Immature natural killer cell (primary cell): ENCODE data around the gene BRD3OS. TPM values are rescaled to one million over a fixed set of nuclear protein-coding genes. Genes with fewer than 3 reads are reported as not detected.

Experiments used
- DNase-seq, 3 donors: peaks; one replicate each; pipeline ENCODE4 v3.0.0; 2022; ENCODE audit warnings: mixed read lengths in 1 of 3
- H3K27ac Mint-ChIP-seq, 6 donors: one replicate each; pipeline ENCODE4 v1.8.0; 2020; ENCODE audit warnings: mixed read lengths in 6 of 6, mild to moderate bottlenecking in 5 of 6, inconsistent platforms in 4 of 6, moderate library complexity in 3 of 6
- H3K27me3 Mint-ChIP-seq, 3 donors: one replicate each; pipeline ENCODE4 v1.8.0; 2020 to 2021; ENCODE audit warnings: low read depth in 3 of 3, mild to moderate bottlenecking in 3 of 3, mixed read lengths in 3 of 3, moderate library complexity in 3 of 3, inconsistent platforms in 1 of 3
- H3K36me3 Mint-ChIP-seq, 3 donors: one replicate each; pipeline ENCODE4 v1.8.0; 2020; ENCODE audit warnings: mixed read lengths in 3 of 3, inconsistent platforms in 2 of 3, mild to moderate bottlenecking in 2 of 3
- H3K4me1 Mint-ChIP-seq, 2 donors: one replicate each; pipeline ENCODE4 v1.8.0; 2020; ENCODE audit warnings: inconsistent platforms in 2 of 2, mild to moderate bottlenecking in 2 of 2, mixed read lengths in 2 of 2, moderate library complexity in 1 of 2
- H3K4me3 Mint-ChIP-seq, 5 donors: one replicate each; pipeline ENCODE4 v1.8.0; 2020; ENCODE audit warnings: mild to moderate bottlenecking in 5 of 5, mixed read lengths in 5 of 5, inconsistent platforms in 3 of 5, moderate library complexity in 3 of 5
- H3K9me3 Mint-ChIP-seq, 6 donors: one replicate each; pipeline ENCODE4 v1.8.0; 2020; ENCODE audit warnings: mild to moderate bottlenecking in 6 of 6, mixed read lengths in 6 of 6, inconsistent platforms in 4 of 6, moderate library complexity in 3 of 6
- polyA plus RNA-seq, 3 donors: library from polyadenylated mRNA; unstranded; fragments of 300-500 nt; fragmentation: Illumina TruSeq; gene quantifications; one replicate each; pipeline ENCODE4 v1.2.3, GENCODE V29; 2021

The BRD3OS gene
- polyA plus RNA-seq, 3 donors from 2014 or later, result 13.7 to 14.9 (median 13.8) TPM

- H3K27ac Mint-ChIP-seq, result peak overlapping the region in 3 of 6 donors; percentile 7 to 73 (median 31)
- no peaks in the 10 kb centered on the region for H3K9me3 Mint-ChIP-seq
- no peaks in the 10 kb centered on the region for H3K4me1 Mint-ChIP-seq
- peaks cover 3 to 4% (median 4%) of the 10 kb centered on the region in 3 donors for H3K27me3 Mint-ChIP-seq
- H3K36me3 Mint-ChIP-seq, result peaks cover 7 to 19% (median 8%) of the 10 kb centered on the region in 3 donors
- no peak for DNase-seq
- no peak overlapping the region for H3K4me3 Mint-ChIP-seq
Observed at GRCh38 chr9:134039386-134040175, 14.3 kb downstream of the BRD3OS start.

- no peak overlapping the region for H3K27ac Mint-ChIP-seq
- no peaks in the 10 kb centered on the region for H3K9me3 Mint-ChIP-seq
- H3K27me3 Mint-ChIP-seq, result peaks cover 2 to 4% (median 3%) of the 10 kb centered on the region in 3 donors
- H3K36me3 Mint-ChIP-seq, result peaks cover 7 to 19% (median 8%) of the 10 kb centered on the region in 3 donors
- no peaks in the 10 kb centered on the region for H3K4me1 Mint-ChIP-seq
- H3K4me3 Mint-ChIP-seq, result no peak overlapping the region
- no peak for DNase-seq
Observed at GRCh38 chr9:134040176-134040565, 14.9 kb downstream of the BRD3OS start.

DNA sequence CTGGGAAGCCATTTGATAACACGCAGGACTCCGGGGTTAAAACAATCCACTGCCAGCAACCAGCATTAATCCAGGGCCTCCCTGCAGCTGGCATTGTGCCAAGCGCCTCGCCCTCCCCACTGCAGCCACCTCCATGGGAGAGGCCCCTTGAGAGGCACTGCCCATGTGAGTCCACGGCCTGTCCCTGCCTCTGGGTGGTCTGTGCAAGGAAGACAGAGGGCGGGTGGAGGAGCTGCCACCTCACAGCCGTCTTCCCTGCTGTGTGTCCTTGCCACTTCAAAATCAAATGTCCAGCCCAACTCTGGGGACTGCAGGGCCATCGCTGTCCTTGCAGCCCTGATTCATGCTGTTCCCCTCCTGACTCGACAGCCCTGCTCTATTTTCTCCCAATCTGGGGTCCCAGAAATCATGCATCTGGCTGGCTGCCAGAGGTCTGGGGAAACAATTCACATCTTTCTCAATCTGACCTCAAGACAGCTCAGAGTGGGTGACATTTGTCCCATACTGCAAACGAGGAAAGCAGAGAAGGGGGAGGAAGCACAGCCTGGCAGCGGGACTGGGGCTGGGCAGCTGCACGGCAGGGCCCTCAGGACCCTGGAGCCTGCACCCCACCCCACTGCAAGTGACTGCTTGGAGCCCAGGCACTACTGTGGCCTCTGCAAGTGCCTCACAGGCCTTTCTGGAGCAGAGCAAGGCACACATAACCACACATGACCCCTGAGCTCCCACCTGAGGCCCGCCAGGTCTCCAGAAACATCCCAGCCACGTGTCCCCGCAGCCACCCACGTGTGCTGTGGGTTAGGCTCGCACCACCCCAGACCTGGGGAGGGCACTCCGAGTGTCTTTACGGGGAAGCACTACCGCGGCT lies 15.7 kb downstream of the BRD3OS start:
- Mint-ChIP-seq H3K4me3 (no peak overlapping the region), H3K9me3 (no peaks in the 10 kb centered on the region), H3K36me3 (peaks cover 7 to 14% (median 8%) of the 10 kb centered on the region in 3 donors), H3K27ac (no peak overlapping the region), H3K27me3 (peaks cover 2 to 4% (median 3%) of the 10 kb centered on the region in 3 donors), H3K4me1 (no peaks in the 10 kb centered on the region)
- no peak for DNase-seq

GRCh38 chr9:134041649-134041962 lies 16.3 kb downstream of the BRD3OS start:
- H3K9me3 Mint-ChIP-seq, result no peaks in the 10 kb centered on the region
- no peak overlapping the region for H3K27ac Mint-ChIP-seq
- peaks cover 2 to 3% (median 2%) of the 10 kb centered on the region in 3 donors for H3K27me3 Mint-ChIP-seq
- no peak overlapping the region for H3K4me3 Mint-ChIP-seq
- H3K36me3 Mint-ChIP-seq, result peaks cover 4 to 9% (median 4%) of the 10 kb centered on the region in 3 donors
- H3K4me1 Mint-ChIP-seq, result no peaks in the 10 kb centered on the region
- no peak for DNase-seq

DNA sequence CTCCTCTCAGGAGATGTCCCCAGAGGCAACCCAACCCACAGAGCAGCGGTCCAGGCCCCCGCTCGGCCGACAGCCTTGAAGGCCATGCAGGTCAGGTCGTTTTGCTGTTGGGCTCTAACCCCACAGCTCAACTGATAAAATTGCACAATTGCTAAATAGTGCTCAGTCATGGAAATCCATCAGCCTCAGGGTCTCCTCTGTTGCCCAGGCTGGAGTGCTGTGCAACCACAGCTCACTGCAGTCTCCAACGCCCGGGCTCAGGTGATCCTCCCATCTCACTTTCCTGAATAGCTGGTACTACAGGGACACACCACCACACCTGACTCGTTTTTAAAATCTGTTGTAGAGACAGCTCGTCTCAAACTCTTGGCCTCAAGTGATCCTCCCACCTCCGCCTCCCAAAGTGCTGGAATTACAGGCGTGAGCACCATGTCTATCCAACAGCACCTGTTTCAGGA lies 18.3 kb downstream of the BRD3OS start:
- Mint-ChIP-seq H3K4me3 (no peak overlapping the region), H3K27ac (no peak overlapping the region), H3K9me3 (no peaks in the 10 kb centered on the region), H3K4me1 (no peaks in the 10 kb centered on the region), H3K36me3 (peaks cover 0 to 9% (median 4%) of the 10 kb centered on the region in 3 donors), H3K27me3 (peaks cover 2 to 3% (median 2%) of the 10 kb centered on the region in 3 donors)
- DNase-seq, result no peak

- DNase-seq, result no peak
- Mint-ChIP-seq H3K9me3 (no peaks in the 10 kb centered on the region), H3K27ac (no peak overlapping the region), H3K4me3 (no peak overlapping the region), H3K27me3 (no peaks in the 10 kb centered on the region), H3K36me3 (no peaks in the 10 kb centered on the region), H3K4me1 (no peaks in the 10 kb centered on the region)
Observed at GRCh38 chr9:134044944-134045343, 19.7 kb downstream of the BRD3OS start.

- no peak for DNase-seq
- Mint-ChIP-seq H3K4me3 (no peak overlapping the region), H3K9me3 (no peaks in the 10 kb centered on the region), H3K27me3 (no peaks in the 10 kb centered on the region), H3K4me1 (no peaks in the 10 kb centered on the region), H3K36me3 (no peaks in the 10 kb centered on the region), H3K27ac (no peak overlapping the region)
Observed at GRCh38 chr9:134045841-134046544, 20.7 kb downstream of the BRD3OS start.

- no peak for DNase-seq
- Mint-ChIP-seq H3K36me3 (peaks cover 0 to 4% (median 0%) of the 10 kb centered on the region in 3 donors), H3K27ac (no peak overlapping the region)
Observed at GRCh38 chr9:134046894-134047681, 21.8 kb downstream of the BRD3OS start.

DNA sequence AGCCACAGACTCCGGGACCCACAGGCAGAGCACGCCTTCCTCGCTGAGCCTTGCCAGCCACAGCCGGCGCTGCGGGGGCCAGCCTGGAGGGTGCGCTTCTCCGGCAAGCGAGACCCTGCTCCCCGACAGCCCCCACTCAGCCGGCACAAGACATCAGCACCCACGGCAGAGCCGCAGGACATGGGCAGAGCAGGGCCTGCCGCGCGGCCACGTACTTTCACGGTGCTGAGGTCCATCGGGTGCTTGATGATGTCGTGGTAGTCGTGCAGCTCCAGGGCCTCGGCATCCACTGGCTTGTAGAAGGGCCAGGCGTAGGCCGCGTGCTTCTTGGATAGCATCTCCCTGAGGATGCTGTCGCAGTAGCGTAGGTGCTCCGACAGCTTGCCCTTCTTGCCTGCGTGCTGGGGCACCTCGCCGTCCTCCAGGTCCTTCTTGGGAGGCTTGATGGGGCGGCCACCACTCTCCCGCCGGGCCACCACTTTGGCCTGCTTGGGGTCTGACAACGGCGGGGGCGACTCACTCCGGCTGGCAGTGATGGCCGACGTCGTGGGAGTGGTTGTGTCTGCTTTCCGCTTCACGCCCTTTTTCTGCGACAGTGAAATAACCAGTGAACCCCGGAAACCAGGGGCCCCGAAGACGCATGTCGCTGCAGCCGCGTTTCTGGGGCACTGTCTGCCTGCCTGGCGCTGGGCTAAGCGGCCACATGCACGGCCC lies 22.7 kb downstream of the BRD3OS start:
- no peak for DNase-seq
- Mint-ChIP-seq H3K27ac (no peak overlapping the region), H3K4me1 (no peaks in the 10 kb centered on the region), H3K9me3 (no peaks in the 10 kb centered on the region), H3K36me3 (peaks cover 0 to 4% (median 0%) of the 10 kb centered on the region in 3 donors), H3K4me3 (no peak overlapping the region), H3K27me3 (peaks cover 0 to 2% (median 2%) of the 10 kb centered on the region in 3 donors)

More at GRCh38 chr9:134046894-134047681, 21.8 kb downstream of the BRD3OS start:
- Mint-ChIP-seq H3K27me3 (peaks cover 0 to 2% (median 2%) of the 10 kb centered on the region in 3 donors), H3K4me3 (no peak overlapping the region), H3K9me3 (no peaks in the 10 kb centered on the region), H3K4me1 (no peaks in the 10 kb centered on the region)

DNA sequence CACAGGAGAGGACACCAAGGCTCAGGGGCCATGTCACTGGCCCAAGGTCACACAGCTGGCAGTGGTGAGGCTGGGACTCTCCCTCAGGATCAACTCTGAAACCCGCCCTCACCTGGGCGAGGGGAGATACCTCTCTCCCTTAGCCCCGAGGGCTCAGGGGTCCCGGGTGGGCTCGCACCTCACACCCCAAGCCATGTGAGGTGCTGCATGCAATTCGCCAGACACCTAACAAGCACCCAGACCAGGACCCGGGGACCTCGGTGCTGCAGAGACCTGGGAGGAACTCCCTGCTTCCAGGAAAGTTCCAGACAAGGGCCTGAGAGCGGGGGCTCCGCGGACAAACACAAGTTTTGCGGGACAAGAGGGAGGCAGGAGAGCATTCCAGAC lies 23.3 kb downstream of the BRD3OS start:
- Mint-ChIP-seq H3K27me3 (peaks cover 0 to 2% (median 2%) of the 10 kb centered on the region in 3 donors), H3K4me1 (no peaks in the 10 kb centered on the region), H3K27ac (no peak overlapping the region), H3K4me3 (no peak overlapping the region), H3K36me3 (peaks cover 0 to 4% (median 0%) of the 10 kb centered on the region in 3 donors), H3K9me3 (no peaks in the 10 kb centered on the region)
- no peak for DNase-seq

DNA sequence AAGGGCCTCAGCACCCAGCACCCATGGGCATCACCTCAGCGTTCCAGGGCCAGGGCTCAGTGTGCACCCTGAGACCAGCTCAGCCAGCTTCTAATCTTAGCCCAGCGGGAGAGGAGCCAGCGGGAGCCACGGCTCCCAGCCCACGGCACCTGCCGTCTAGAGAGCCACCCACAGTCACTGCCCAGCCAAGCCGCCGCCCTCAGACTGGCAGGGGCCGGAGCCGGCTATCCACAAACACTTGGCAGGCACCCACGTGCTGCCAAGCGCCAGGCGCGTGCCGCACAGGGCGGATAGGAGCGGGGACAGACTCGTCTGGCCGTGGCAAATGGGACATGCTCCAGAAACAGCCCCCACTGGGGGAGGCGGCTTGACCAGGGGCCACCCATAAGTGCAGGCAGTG lies 24.0 kb downstream of the BRD3OS start:
- Mint-ChIP-seq H3K4me1 (no peaks in the 10 kb centered on the region), H3K36me3 (peaks cover 0 to 4% (median 0%) of the 10 kb centered on the region in 3 donors), H3K9me3 (no peaks in the 10 kb centered on the region), H3K27ac (no peak overlapping the region), H3K27me3 (peaks cover 0 to 2% (median 2%) of the 10 kb centered on the region in 3 donors), H3K4me3 (no peak overlapping the region)
- DNase-seq, result no peak

- Mint-ChIP-seq H3K9me3 (no peaks in the 10 kb centered on the region), H3K27ac (no peak overlapping the region), H3K4me3 (no peak overlapping the region), H3K4me1 (no peaks in the 10 kb centered on the region), H3K36me3 (peaks cover 0 to 4% (median 0%) of the 10 kb centered on the region in 3 donors), H3K27me3 (peaks cover 0 to 2% (median 2%) of the 10 kb centered on the region in 3 donors)
- DNase-seq, result no peak
Observed at GRCh38 chr9:134049772-134050588, 24.7 kb downstream of the BRD3OS start.
